ENCODE measurements around the gene HDAC1. TPM values are rescaled to one million over a fixed set of nuclear protein-coding genes. Genes with fewer than 3 reads are reported as not detected.

The HDAC1 gene
- polyA plus RNA-seq, 1 donor: 153 TPM

GRCh38 chr1:32335790-32336590 is 44.1 kb downstream of the HDAC1 start, which contains the start of gene MARCKSL1:
MARCKSL1 (minus strand) TSS chr1:32336233; CDS start chr1:32336033, 200 bp downstream.
- DNase-seq: peak; percentile 60 to 80
- H3K4me1 ChIP-seq (ENCODE audit: control insufficient read depth, insufficient read depth, low read length): peaks cover 34% of the 10 kb centered on the region
- H3K36me3 ChIP-seq (ENCODE audit: control insufficient read depth, insufficient read depth, low read length): peaks cover 36% of the 10 kb centered on the region
- H3K27ac ChIP-seq (ENCODE audit: low read length): peak within 1 kb of the TSS; percentile 36
- no peaks in the 10 kb centered on the region for H3K9me3 ChIP-seq (ENCODE audit: control insufficient read depth, low read depth, low read length)
- no peaks in the 10 kb centered on the region for H3K27me3 ChIP-seq (ENCODE audit: control insufficient read depth, insufficient read depth, low read length)
- whole genome bisulfite sequencing (ENCODE audit: insufficient coverage, low lambda C conversion rate): no CpG with 5 or more reads among the region's 95 CpGs
- H3K4me3 ChIP-seq (ENCODE audit: low read length): peak within 1 kb of the TSS; percentile 71

GRCh38 chr1:32336591-32336932 is 44.7 kb downstream of the HDAC1 start:
- Histone ChIP-seq H3K36me3 (ENCODE audit: control insufficient read depth, insufficient read depth, low read length) (peaks cover 30% of the 10 kb centered on the region), H3K27me3 (ENCODE audit: control insufficient read depth, insufficient read depth, low read length) (no peaks in the 10 kb centered on the region), H3K4me3 (ENCODE audit: low read length) (peak overlapping the region; percentile 34), H3K9me3 (ENCODE audit: control insufficient read depth, low read depth, low read length) (no peaks in the 10 kb centered on the region), H3K4me1 (ENCODE audit: control insufficient read depth, insufficient read depth, low read length) (peaks cover 34% of the 10 kb centered on the region), H3K27ac (ENCODE audit: low read length) (no peak overlapping the region)
- no CpG with 5 or more reads among the region's 15 CpGs for WGBS (ENCODE audit: insufficient coverage, low lambda C conversion rate)
- no peak for DNase-seq

GRCh38 chr1:32336963-32337675 is 45.2 kb downstream of the HDAC1 start:
- peaks cover 25% of the 10 kb centered on the region for H3K36me3 ChIP-seq (ENCODE audit: control insufficient read depth, insufficient read depth, low read length)
- H3K27me3 ChIP-seq (ENCODE audit: control insufficient read depth, insufficient read depth, low read length): no peaks in the 10 kb centered on the region
- peaks cover 37% of the 10 kb centered on the region for H3K4me1 ChIP-seq (ENCODE audit: control insufficient read depth, insufficient read depth, low read length)
- no CpG with 5 or more reads among the region's 8 CpGs for WGBS (ENCODE audit: insufficient coverage, low lambda C conversion rate)
- no peak overlapping the region for H3K27ac ChIP-seq (ENCODE audit: low read length)
- H3K4me3 ChIP-seq (ENCODE audit: low read length): no peak overlapping the region
- no peak for DNase-seq
- no peaks in the 10 kb centered on the region for H3K9me3 ChIP-seq (ENCODE audit: control insufficient read depth, low read depth, low read length)

GRCh38 chr1:32337855-32338636 is 46.2 kb downstream of the HDAC1 start:
- no peaks in the 10 kb centered on the region for H3K27me3 ChIP-seq (ENCODE audit: control insufficient read depth, insufficient read depth, low read length)
- peak overlapping the region; percentile 17 for H3K27ac ChIP-seq (ENCODE audit: low read length)
- peaks cover 37% of the 10 kb centered on the region for H3K4me1 ChIP-seq (ENCODE audit: control insufficient read depth, insufficient read depth, low read length)

GRCh38 chr1:32338637-32339145 is 46.8 kb downstream of the HDAC1 start:
- Histone ChIP-seq H3K27ac (ENCODE audit: low read length) (peak overlapping the region; percentile 17), H3K4me1 (ENCODE audit: control insufficient read depth, insufficient read depth, low read length) (peaks cover 34% of the 10 kb centered on the region), H3K27me3 (ENCODE audit: control insufficient read depth, insufficient read depth, low read length) (no peaks in the 10 kb centered on the region), H3K9me3 (ENCODE audit: control insufficient read depth, low read depth, low read length) (no peaks in the 10 kb centered on the region), H3K4me3 (ENCODE audit: low read length) (no peak overlapping the region), H3K36me3 (ENCODE audit: control insufficient read depth, insufficient read depth, low read length) (peaks cover 9% of the 10 kb centered on the region)
- no peak for DNase-seq
- no CpG with 5 or more reads among the region's 14 CpGs for WGBS (ENCODE audit: insufficient coverage, low lambda C conversion rate)

More at GRCh38 chr1:32337855-32338636, 46.2 kb downstream of the HDAC1 start:
- WGBS (ENCODE audit: insufficient coverage, low lambda C conversion rate): no CpG with 5 or more reads among the region's 16 CpGs
- H3K4me3 ChIP-seq (ENCODE audit: low read length): no peak overlapping the region
- DNase-seq: peak in 1 of 2 donors; percentile 69
- peaks cover 15% of the 10 kb centered on the region for H3K36me3 ChIP-seq (ENCODE audit: control insufficient read depth, insufficient read depth, low read length)
- no peaks in the 10 kb centered on the region for H3K9me3 ChIP-seq (ENCODE audit: control insufficient read depth, low read depth, low read length)

DNA sequence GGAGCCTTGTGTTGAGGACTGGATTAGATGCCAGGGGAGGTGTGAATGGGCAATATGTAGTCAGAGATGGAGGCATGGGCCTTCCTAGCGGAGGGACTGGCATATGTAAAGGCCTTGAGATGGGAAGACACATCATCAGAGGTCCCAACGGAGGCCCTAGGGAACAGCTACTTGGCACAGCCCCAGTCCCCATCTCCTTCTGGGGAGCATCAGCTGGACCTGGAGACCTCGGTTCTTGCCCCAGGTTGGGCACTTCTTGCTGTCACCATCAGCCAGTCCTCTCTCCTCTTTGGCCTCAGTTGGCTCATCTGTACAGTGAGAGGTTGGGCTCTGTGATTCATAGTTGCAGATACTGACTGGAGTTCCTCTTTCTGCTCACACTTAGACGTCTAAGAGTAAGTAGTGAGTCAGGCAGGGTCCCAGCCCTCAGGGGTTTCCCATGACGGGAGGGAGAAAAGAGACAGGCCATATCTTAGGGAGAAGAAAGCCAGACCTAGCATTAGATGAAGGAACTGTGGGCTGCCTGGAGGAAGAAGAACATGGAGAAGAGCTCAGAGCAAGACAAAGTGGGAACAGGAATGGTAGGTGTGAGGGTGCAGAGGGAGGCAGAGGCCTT is 47.6 kb downstream of the HDAC1 start:
- no CpG with 5 or more reads among the region's 5 CpGs for WGBS (ENCODE audit: insufficient coverage, low lambda C conversion rate)
- DNase-seq: no peak
- H3K4me1 ChIP-seq (ENCODE audit: control insufficient read depth, insufficient read depth, low read length): peaks cover 26% of the 10 kb centered on the region

DNA sequence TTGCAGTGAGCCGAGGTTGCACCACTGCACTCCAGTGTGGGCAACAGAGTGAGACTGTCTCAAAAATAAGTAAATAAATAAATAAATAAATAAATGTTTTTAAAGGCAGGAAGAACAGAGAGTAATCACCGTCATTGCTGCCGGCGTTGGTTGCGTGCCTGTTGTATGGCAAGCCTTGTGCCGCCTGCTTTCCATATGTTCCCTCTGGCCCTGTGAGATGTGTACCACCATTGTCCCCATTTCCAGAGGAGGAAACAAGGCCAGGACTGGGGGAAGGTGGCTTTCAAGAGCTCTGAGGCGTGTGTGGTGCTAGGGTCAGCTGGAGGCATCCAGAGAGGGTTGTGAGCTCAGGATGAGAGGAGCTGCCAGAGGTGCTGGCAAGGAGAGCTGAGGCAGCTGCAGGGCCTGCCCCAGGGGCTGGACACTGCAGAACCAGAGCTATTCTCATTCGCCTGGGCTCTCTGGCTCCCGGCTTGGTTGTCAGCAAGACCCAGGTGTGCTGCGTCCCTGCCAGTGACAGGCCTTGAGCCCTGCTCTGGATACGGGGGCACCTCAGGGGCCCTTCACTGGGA is 49.4 kb downstream of the HDAC1 start:
- no peaks in the 10 kb centered on the region for H3K9me3 ChIP-seq (ENCODE audit: control insufficient read depth, low read depth, low read length)
- H3K4me1 ChIP-seq (ENCODE audit: control insufficient read depth, insufficient read depth, low read length): peaks cover 34% of the 10 kb centered on the region
- no CpG with 5 or more reads among the region's 11 CpGs for WGBS (ENCODE audit: insufficient coverage, low lambda C conversion rate)
- DNase-seq: no peak
- H3K4me3 ChIP-seq (ENCODE audit: low read length): no peak overlapping the region
- H3K27me3 ChIP-seq (ENCODE audit: control insufficient read depth, insufficient read depth, low read length): no peaks in the 10 kb centered on the region
- no peak overlapping the region for H3K27ac ChIP-seq (ENCODE audit: low read length)
- no peaks in the 10 kb centered on the region for H3K36me3 ChIP-seq (ENCODE audit: control insufficient read depth, insufficient read depth, low read length)

More for the DNA sequence above, 47.6 kb downstream of the HDAC1 start:
- H3K27me3 ChIP-seq (ENCODE audit: control insufficient read depth, insufficient read depth, low read length): no peaks in the 10 kb centered on the region
- H3K27ac ChIP-seq (ENCODE audit: low read length): no peak overlapping the region
- peaks cover 1% of the 10 kb centered on the region for H3K36me3 ChIP-seq (ENCODE audit: control insufficient read depth, insufficient read depth, low read length)
- no peak overlapping the region for H3K4me3 ChIP-seq (ENCODE audit: low read length)
- H3K9me3 ChIP-seq (ENCODE audit: control insufficient read depth, low read depth, low read length): no peaks in the 10 kb centered on the region

GRCh38 chr1:32341971-32342370 is 50.1 kb downstream of the HDAC1 start:
- WGBS (ENCODE audit: insufficient coverage, low lambda C conversion rate): no CpG with 5 or more reads among the region's 5 CpGs
- no peak overlapping the region for H3K4me3 ChIP-seq (ENCODE audit: low read length)
- H3K4me1 ChIP-seq (ENCODE audit: control insufficient read depth, insufficient read depth, low read length): peaks cover 31% of the 10 kb centered on the region
- no peak for DNase-seq
- no peaks in the 10 kb centered on the region for H3K27me3 ChIP-seq (ENCODE audit: control insufficient read depth, insufficient read depth, low read length)
- no peaks in the 10 kb centered on the region for H3K36me3 ChIP-seq (ENCODE audit: control insufficient read depth, insufficient read depth, low read length)
- H3K9me3 ChIP-seq (ENCODE audit: control insufficient read depth, low read depth, low read length): no peaks in the 10 kb centered on the region
- H3K27ac ChIP-seq (ENCODE audit: low read length): no peak overlapping the region

DNA sequence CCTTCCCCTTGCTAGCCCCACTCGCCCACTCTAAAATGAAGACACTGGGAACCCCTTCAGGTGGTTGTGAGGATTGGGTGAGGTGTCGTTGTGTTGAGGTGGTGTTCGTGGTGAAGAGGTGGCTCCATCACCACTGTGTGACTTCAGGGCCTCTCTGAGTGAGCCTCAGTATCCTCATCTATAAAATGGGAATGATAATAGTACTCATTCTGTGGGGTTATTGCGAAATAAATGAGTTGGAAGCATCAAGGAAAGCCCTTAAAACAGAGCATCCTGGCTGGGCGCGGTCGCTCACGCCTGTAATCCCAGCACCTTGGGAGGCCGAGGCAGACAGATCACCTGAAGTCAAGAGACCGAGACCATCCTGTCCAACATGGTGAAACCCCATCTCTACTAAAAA is 50.8 kb downstream of the HDAC1 start:
- H3K36me3 ChIP-seq (ENCODE audit: control insufficient read depth, insufficient read depth, low read length): no peaks in the 10 kb centered on the region
- H3K27ac ChIP-seq (ENCODE audit: low read length): no peak overlapping the region
- H3K4me1 ChIP-seq (ENCODE audit: control insufficient read depth, insufficient read depth, low read length): peaks cover 30% of the 10 kb centered on the region
- DNase-seq: no peak
- no peaks in the 10 kb centered on the region for H3K27me3 ChIP-seq (ENCODE audit: control insufficient read depth, insufficient read depth, low read length)
- H3K4me3 ChIP-seq (ENCODE audit: low read length): no peak overlapping the region
- H3K9me3 ChIP-seq (ENCODE audit: control insufficient read depth, low read depth, low read length): no peaks in the 10 kb centered on the region
- no CpG with 5 or more reads among the region's 10 CpGs for WGBS (ENCODE audit: insufficient coverage, low lambda C conversion rate)

Data from large intestine (tissue), 3 donors.